HepG2 (cell line): ENCODE results near the gene TOP2A. TPM values are rescaled to one million over a fixed set of nuclear protein-coding genes. Genes with fewer than 3 reads are reported as not detected.

Experiments used
- AKAP8 ChIP-seq: sonication (generic); formaldehyde crosslinking; IDR thresholded peaks from 2 replicates; pipeline ENCODE4 v1.5.1; 2020; ENCODE audit warnings: mild to moderate bottlenecking, missing genetic modification reagents
- BHLHE40 ChIP-seq: IDR thresholded peaks from 2 replicates; pipeline ENCODE4 v1.6.1; 2011; ENCODE audit warnings: low read length, improper control_type of control experiment
- ELK4 ChIP-seq: sonication (generic); formaldehyde crosslinking; IDR thresholded peaks from 2 replicates; pipeline ENCODE4 v1.9.0; 2021; ENCODE audit warnings: missing genetic modification reagents, borderline replicate concordance
- FOXO1 ChIP-seq: sonication (generic); formaldehyde crosslinking; IDR thresholded peaks from 2 replicates; pipeline ENCODE4 v1.4.0; 2020; ENCODE audit warnings: missing genetic modification reagents
- HNF4G ChIP-seq, 2 experiments: sonication (generic) in 1 of 2; formaldehyde crosslinking in 1 of 2; IDR thresholded peaks; 2 replicates each; pipeline versions ENCODE4 v1.4.0 to v1.6.1; 2011 to 2020; ENCODE audit warnings: borderline replicate concordance in 2 of 2, low read depth in 2 of 2, mild to moderate bottlenecking in 2 of 2, low read length in 1 of 2, missing genetic modification reagents in 1 of 2, moderate library complexity in 1 of 2
- HNRNPH1 ChIP-seq: fragments of 200-400 bp; formaldehyde crosslinking; optimal IDR thresholded peaks from 2 replicates; pipeline ENCODE3; 2017; ENCODE audit warnings: mild to moderate bottlenecking, low read depth, low read length
- IKZF4 ChIP-seq: sonication (generic); formaldehyde crosslinking; IDR thresholded peaks from 2 replicates; pipeline ENCODE4 v1.5.1; 2020; ENCODE audit warnings: borderline replicate concordance, mild to moderate bottlenecking, low read depth, missing genetic modification reagents; ENCODE audit errors: not compliant biosample characterization
- MLX ChIP-seq: IDR thresholded peaks from 2 replicates; pipeline ENCODE4 v1.6.1; 2016
- NFRKB ChIP-seq: fragments of 450-650 bp; IDR thresholded peaks from 2 replicates; pipeline ENCODE4 v1.6.1; 2017
- PRDM15 ChIP-seq: sonication (generic); formaldehyde crosslinking; IDR thresholded peaks from 2 replicates; pipeline ENCODE4 v1.4.0; 2020; ENCODE audit warnings: missing genetic modification reagents
- RBFOX2 ChIP-seq: fragments of 200-400 bp; formaldehyde crosslinking; IDR thresholded peaks from 2 replicates; pipeline ENCODE4 v1.6.1; 2017; ENCODE audit warnings: low read depth, mild to moderate bottlenecking, low read length
- SMARCE1 ChIP-seq: fragments of 450-650 bp; IDR thresholded peaks from 2 replicates; pipeline ENCODE4 v1.6.1; 2017; ENCODE audit warnings: borderline replicate concordance
- SRSF4 ChIP-seq: fragments of 200-400 bp; formaldehyde crosslinking; IDR thresholded peaks from one replicate; pipeline ENCODE4 v1.6.1; 2018; ENCODE audit warnings: mild to moderate bottlenecking, low read depth, low read length, moderate library complexity; ENCODE audit not compliant: poor library complexity, severe bottlenecking
- ZNF124 ChIP-seq: sonication (generic); formaldehyde crosslinking; IDR thresholded peaks from 2 replicates; pipeline ENCODE4 v1.4.0; 2020; ENCODE audit warnings: missing genetic modification reagents
- ZNF33B ChIP-seq: sonication (generic); formaldehyde crosslinking; IDR thresholded peaks from 2 replicates; pipeline ENCODE4 v1.5.1; 2020; ENCODE audit warnings: mild to moderate bottlenecking, missing genetic modification reagents
- ZNF34 ChIP-seq: sonication (generic); formaldehyde crosslinking; IDR thresholded peaks from 2 replicates; pipeline ENCODE4 v1.4.0; 2020; ENCODE audit warnings: mild to moderate bottlenecking, missing genetic modification reagents, borderline replicate concordance
- ZNF83 ChIP-seq: sonication (generic); formaldehyde crosslinking; IDR thresholded peaks from 2 replicates; pipeline ENCODE4 v1.4.0; 2020; ENCODE audit warnings: missing genetic modification reagents, mild to moderate bottlenecking, borderline replicate concordance
- ZNF841 ChIP-seq: sonication (generic); formaldehyde crosslinking; IDR thresholded peaks from 2 replicates; pipeline ENCODE4 v1.8.1; 2023; ENCODE audit warnings: missing genetic modification reagents, borderline replicate concordance
- ZSCAN22 ChIP-seq: sonication (generic); formaldehyde crosslinking; IDR thresholded peaks from 2 replicates; pipeline ENCODE4 v1.4.0; 2020; ENCODE audit warnings: mild to moderate bottlenecking, missing genetic modification reagents
- ZSCAN30 ChIP-seq: sonication (generic); formaldehyde crosslinking; IDR thresholded peaks from 2 replicates; pipeline ENCODE4 v1.5.0; 2020; ENCODE audit warnings: mild to moderate bottlenecking, missing genetic modification reagents
- ZSCAN5A ChIP-seq: sonication (generic); formaldehyde crosslinking; IDR thresholded peaks from 2 replicates; pipeline ENCODE4 v1.8.0; 2022; ENCODE audit warnings: mild to moderate bottlenecking, missing genetic modification reagents, borderline replicate concordance
- polyA plus RNA-seq, 8 experiments: library from polyadenylated mRNA; depleted of rRNA in 3 of 8; stranded (reverse) in 7 of 8; unstranded in 1 of 8; fragments of >200 nt; fragmentation: Illumina TruSeq in 4 of 8; extraction: Trizol in 4 of 8; gene quantifications; 2 replicates each; pipeline versions ENCODE4 v1.2.1 to v1.2.3, GENCODE V29; 2011 to 2016; ENCODE audit warnings: low read depth in 4 of 8, missing spikeins in 1 of 8, mixed read lengths in 1 of 8; ENCODE audit not compliant: insufficient read depth in 1 of 8
- total RNA-seq, 5 experiments: library from RNA; depleted of rRNA; stranded (reverse); fragments of >200 nt; fragmentation: Illumina TruSeq; extraction: Trizol; gene quantifications; 2 replicates each; pipeline ENCODE4 v1.2.3, GENCODE V29; 2016; ENCODE audit warnings: low read depth in 1 of 5
- TF ChIP-seq, protein P1 (sequence below): sonication (generic); formaldehyde crosslinking; IDR thresholded peaks from 2 replicates; pipeline ENCODE4 v1.5.0; 2020; ENCODE audit warnings: missing genetic modification reagents, mild to moderate bottlenecking, borderline replicate concordance

The TOP2A gene
- total and polyA plus RNA-seq, 2 of the 13 experiments (the other 11 are each of a cell fraction or from before 2014, with no cell fraction given), result 108 to 327 TPM

DNA sequence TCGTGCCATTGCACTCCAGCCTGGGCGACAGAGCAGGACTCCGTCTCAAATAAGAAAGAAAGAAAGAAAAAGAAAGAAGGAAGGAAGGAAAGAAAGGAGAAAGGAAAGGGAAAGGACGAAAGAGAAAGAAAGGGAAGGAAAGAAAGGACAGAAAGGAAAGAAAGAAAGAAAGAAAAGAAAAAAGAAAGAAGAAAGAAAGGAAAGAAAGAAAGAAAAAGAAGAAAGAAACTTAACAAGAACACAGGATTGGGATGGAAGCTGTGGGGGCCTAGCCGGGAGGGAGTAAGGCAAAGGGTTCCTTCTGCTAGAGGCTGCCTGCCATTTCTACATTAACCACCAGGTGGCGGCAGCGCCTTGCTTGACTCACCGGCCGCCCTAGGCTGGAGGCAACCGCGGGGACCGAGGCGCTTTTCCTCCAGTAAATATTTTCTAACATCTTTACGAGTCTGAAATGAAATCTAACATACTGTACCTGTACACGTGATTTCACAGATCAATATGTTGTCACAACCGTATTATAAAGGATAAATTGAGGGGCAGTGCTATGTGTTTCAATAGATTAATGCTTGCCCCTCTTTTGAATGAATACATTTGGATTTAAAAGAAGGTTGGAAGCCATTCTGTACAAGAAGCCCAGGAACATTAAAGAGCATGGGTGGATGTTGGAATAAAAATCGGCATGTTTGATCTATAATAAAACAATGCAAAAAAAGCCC is 59.2 kb downstream of the TOP2A start (continued):
- TF ChIP-seq PRDM15 (CRISPR knock-in tag) (no peak), ZNF841 (CRISPR knock-in tag) (no peak), SMARCE1 (no peak), RBFOX2 (no peak), AKAP8 (CRISPR knock-in tag) (no peak), ELK4 (CRISPR knock-in tag) (no peak), HNF4G (IDR thresholded peaks at IDR 0.05; ENCODE audit: borderline replicate concordance, low read depth, low read length) (no peak), HNF4G (CRISPR knock-in tag; IDR thresholded peaks at IDR 0.05; ENCODE audit: borderline replicate concordance, low read depth) (no peak), BHLHE40 (no peak; the same call in 1 of the 2 replicates), SRSF4 (no peak), MLX (CRISPR knock-in tag) (no peak), ZSCAN5A (CRISPR knock-in tag) (no peak; the same call in 1 of the 2 replicates), ZSCAN22 (no peak), FOXO1 (CRISPR knock-in tag) (0 out of 2 replicates have a peak, but pooled peaks have one; percentile 25), ZNF83 (CRISPR knock-in tag) (no peak), ZNF33B (no peak), ZSCAN30 (CRISPR knock-in tag) (no peak), HNRNPH1 (no peak), IKZF4 (CRISPR knock-in tag) (no peak), NFRKB (no peak), ZNF124 (0 out of 2 replicates have a peak, but pooled peaks have one; percentile 76), ZNF34 (no peak)
- TF ChIP-seq, protein P1, sequence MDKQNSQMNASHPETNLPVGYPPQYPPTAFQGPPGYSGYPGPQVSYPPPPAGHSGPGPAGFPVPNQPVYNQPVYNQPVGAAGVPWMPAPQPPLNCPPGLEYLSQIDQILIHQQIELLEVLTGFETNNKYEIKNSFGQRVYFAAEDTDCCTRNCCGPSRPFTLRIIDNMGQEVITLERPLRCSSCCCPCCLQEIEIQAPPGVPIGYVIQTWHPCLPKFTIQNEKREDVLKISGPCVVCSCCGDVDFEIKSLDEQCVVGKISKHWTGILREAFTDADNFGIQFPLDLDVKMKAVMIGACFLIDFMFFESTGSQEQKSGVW (CRISPR knock-in tag), result no peak
